Activated CD8-positive, alpha-beta memory T cell treated with anti-CD3 and anti-CD28 coated beads, Interleukin-2, amount 10 ng/mL, durations not matched to agents 7 days and 5 days (primary cell): Measurements from ENCODE around the gene MUC2. TPM values are rescaled to one million over a fixed set of nuclear protein-coding genes. Genes with fewer than 3 reads are reported as not detected.

Experiments
- ATAC-seq: fragments of 150-1000 bp; cut with Tn5 transposase; one replicate; pipeline ENCODE4 v1.10.0; 2021; ENCODE audit warnings: moderate library complexity
- CTCF ChIA-PET: fragments of 350-600 bp; sonication (Branson Sonifier 250); formaldehyde crosslinking; loops from one replicate; lab custom pipeline; 2021; ENCODE audit warnings: antibody characterized with exemption; lab: Charles Lee
- DNase-seq: peaks from one replicate; pipeline ENCODE4 v3.0.0-alpha.2; 2020
- H3K27ac Mint-ChIP-seq: one replicate; pipeline ENCODE4 v1.8.0; 2021; ENCODE audit warnings: mild to moderate bottlenecking, mixed read lengths
- H3K27me3 Mint-ChIP-seq: one replicate; pipeline ENCODE4 v1.8.0; 2021; ENCODE audit warnings: mixed read lengths
- H3K36me3 Mint-ChIP-seq: one replicate; pipeline ENCODE4 v1.8.0; 2021; ENCODE audit warnings: mild to moderate bottlenecking, mixed read lengths
- H3K4me1 Mint-ChIP-seq: one replicate; pipeline ENCODE4 v1.8.0; 2021; ENCODE audit warnings: mixed read lengths
- H3K4me3 Mint-ChIP-seq: one replicate; pipeline ENCODE4 v1.8.0; 2021; ENCODE audit warnings: mild to moderate bottlenecking, moderate library complexity, mixed read lengths
- H3K9me3 Mint-ChIP-seq: one replicate; pipeline ENCODE4 v1.8.0; 2022; ENCODE audit warnings: low read depth, mixed read lengths
- total RNA-seq, 2 experiments: library from RNA; stranded (reverse); gene quantifications; one replicate each; pipeline ENCODE4 v1.2.3, GENCODE V29; 2021

Gene MUC2
- total RNA-seq = not detected

DNA sequence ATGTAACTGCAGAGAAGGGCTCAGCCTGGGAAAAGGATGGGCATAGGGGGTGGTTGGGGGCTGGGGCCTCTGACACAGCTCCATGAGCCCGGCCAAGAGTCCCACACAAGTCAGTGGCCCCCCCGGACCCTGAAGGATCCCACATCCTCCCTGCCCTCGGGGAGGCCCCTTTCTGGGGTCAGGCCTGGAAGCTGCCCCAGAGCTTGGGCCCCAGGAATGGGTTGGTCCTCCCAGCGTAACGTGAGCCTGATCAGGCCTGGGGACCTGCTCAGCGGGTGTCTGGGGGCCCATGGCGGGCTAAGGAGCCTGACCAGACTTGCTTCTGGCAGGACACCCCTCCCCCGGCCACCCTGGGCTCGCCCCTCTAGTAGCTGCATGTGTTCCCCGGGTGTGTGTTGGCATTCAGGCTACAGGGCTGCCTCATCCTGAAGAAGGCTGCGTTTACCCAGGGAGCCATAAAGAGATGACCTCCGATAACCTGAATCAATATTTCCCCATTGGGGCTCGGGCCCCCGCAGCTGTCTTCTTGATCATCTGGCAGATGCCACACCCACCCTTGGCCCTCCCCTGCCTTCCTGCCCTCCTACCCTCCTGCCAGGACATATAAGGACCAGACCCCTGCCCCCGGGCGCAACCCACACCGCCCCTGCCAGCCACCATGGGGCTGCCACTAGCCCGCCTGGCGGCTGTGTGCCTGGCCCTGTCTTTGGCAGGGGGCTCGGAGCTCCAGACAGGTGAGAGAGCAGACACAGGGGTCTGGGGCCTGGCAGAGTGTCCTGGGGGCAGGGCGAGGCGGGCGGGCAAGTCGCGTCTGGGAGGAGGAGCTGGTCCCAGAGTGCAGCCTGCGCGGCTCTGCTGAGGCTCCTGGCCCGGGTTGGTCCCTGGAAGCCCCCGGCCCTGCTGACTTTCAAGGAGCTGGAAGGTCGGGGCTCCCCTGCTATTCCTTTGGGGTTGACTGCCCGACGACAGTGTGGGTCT lies at the start of gene MUC2:
Gene MUC2, plus strand, starts transcription at position 631 of the 978 bp plus-strand sequence.
- DNase-seq = no peak
- Mint-ChIP-seq H3K36me3 (no peaks in the 10 kb centered on the region), H3K4me3 (no peak within 1 kb of the TSS), H3K27me3 (no peaks in the 10 kb centered on the region), H3K9me3 (no peaks in the 10 kb centered on the region), H3K4me1 (no peaks in the 10 kb centered on the region), H3K27ac (no peak within 1 kb of the TSS)
- ATAC-seq = no peak
- CTCF ChIA-PET = no interaction called here

DNA sequence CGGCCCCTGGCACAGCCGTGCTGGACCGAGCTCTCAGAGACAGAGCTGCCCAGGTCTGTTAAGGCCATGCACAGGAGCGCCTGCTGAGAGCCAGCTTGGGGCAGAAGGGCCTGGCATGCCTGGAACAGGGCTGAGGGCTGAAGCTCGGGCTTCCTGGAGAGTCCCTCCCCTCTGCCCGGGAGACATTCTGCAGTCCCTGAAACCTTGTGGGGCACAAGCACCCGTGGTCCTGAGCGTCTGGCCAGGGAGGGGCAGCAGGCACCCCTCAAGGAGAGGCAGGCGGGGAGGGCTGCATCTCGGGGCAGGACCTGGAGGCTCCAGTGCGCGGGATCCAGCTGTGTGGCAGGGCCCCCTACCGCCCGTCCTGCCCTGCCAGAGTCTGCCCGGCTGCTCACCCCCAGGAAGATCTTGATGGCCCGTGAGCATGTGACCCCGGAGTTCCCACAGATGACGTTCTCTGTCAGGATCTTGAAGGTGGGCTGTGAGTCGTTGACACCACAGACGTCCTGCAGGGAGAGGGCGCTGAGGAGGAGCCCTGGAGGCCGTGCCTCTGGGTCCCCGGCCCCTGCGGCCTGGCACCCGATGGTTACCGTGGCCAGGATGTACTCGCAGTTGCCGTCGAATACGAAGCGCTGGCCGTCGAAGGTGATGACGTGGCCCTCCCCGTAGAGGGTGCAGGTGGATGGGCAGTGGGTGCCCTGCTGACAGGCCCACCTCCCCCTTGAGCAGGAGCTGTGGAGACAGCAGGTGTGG lies 49.1 kb upstream of the MUC2 start:
- Mint-ChIP-seq H3K9me3 (no peaks in the 10 kb centered on the region), H3K27me3 (no peaks in the 10 kb centered on the region), H3K36me3 (no peaks in the 10 kb centered on the region), H3K27ac (no peak overlapping the region), H3K4me3 (no peak overlapping the region), H3K4me1 (no peaks in the 10 kb centered on the region)
- DNase-seq (no peak), ATAC-seq (no peak)
- CTCF ChIA-PET = no interaction called here

- no peaks in the 10 kb centered on the region for H3K4me1 Mint-ChIP-seq
- no peaks in the 10 kb centered on the region for H3K9me3 Mint-ChIP-seq
- H3K27ac Mint-ChIP-seq = no peak overlapping the region
- CTCF ChIA-PET = no interaction called here
- H3K27me3 Mint-ChIP-seq = no peaks in the 10 kb centered on the region
- H3K36me3 Mint-ChIP-seq = no peaks in the 10 kb centered on the region
- ATAC-seq (no peak), DNase-seq (no peak)
- H3K4me3 Mint-ChIP-seq = no peak overlapping the region
These were observed 48.6 kb upstream of the MUC2 start for GRCh38 chr11:1026163-1026450.

GRCh38 chr11:1026641-1027482 lies 47.8 kb upstream of the MUC2 start:
- CTCF ChIA-PET = no interaction called here
- H3K27me3 Mint-ChIP-seq = no peaks in the 10 kb centered on the region

GRCh38 chr11:1027483-1028290 lies 47.0 kb upstream of the MUC2 start:
- Mint-ChIP-seq H3K4me3 (no peak overlapping the region), H3K27ac (no peak overlapping the region), H3K27me3 (no peaks in the 10 kb centered on the region), H3K9me3 (peaks cover 5% of the 10 kb centered on the region), H3K36me3 (no peaks in the 10 kb centered on the region), H3K4me1 (no peaks in the 10 kb centered on the region)
- CTCF ChIA-PET = no interaction called here
- ATAC-seq (no peak), DNase-seq (no peak)

More at GRCh38 chr11:1026641-1027482, 47.8 kb upstream of the MUC2 start:
- no peaks in the 10 kb centered on the region for H3K9me3 Mint-ChIP-seq
- no peaks in the 10 kb centered on the region for H3K36me3 Mint-ChIP-seq
- no peak overlapping the region for H3K27ac Mint-ChIP-seq
- DNase-seq (no peak), ATAC-seq (no peak)
- H3K4me1 Mint-ChIP-seq = no peaks in the 10 kb centered on the region
- H3K4me3 Mint-ChIP-seq = no peak overlapping the region

DNA sequence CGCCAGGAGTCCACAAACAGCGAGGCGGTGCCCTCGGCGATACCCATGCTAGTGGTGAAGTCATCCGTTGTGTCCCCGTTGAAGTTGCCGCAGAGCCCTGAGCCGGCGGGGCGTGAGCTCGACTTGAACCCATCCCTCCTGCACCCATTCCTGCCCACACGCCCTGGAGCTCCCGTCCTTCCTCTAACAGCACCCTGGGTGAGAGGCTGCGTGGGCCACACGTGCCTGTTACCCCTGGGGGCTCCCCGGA lies 46.5 kb upstream of the MUC2 start:
- Mint-ChIP-seq H3K4me1 (no peaks in the 10 kb centered on the region), H3K4me3 (no peak overlapping the region), H3K9me3 (peaks cover 5% of the 10 kb centered on the region), H3K36me3 (no peaks in the 10 kb centered on the region), H3K27me3 (no peaks in the 10 kb centered on the region), H3K27ac (no peak overlapping the region)
- CTCF ChIA-PET = no interaction called here
- ATAC-seq (no peak), DNase-seq (no peak)

DNA sequence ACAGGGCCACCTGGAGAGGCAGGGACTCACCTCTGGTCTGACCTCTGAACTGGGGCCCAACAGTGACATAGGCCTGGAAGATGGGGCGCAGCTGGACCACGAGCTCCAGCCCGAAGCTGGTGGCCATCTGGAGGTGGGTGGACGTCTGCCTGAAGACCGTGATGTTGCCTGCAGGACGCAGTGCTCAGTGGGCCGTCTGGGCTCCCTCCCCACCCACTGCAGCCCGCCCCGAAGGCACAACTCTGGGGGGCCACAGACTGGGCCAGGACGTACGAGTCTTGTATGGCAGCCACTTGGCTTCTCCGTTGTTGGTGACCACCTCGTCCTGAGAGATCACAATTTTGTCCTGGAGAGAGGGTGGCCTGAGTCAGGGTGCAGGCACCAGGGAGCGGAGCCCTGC lies 46.1 kb upstream of the MUC2 start:
- CTCF ChIA-PET = no interaction called here
- Mint-ChIP-seq H3K36me3 (no peaks in the 10 kb centered on the region), H3K27ac (no peak overlapping the region), H3K4me1 (no peaks in the 10 kb centered on the region), H3K27me3 (no peaks in the 10 kb centered on the region), H3K4me3 (no peak overlapping the region), H3K9me3 (peaks cover 5% of the 10 kb centered on the region)
- DNase-seq = no peak
- ATAC-seq = no peak

GRCh38 chr11:1029051-1029450 lies 45.6 kb upstream of the MUC2 start:
- H3K36me3 Mint-ChIP-seq = no peaks in the 10 kb centered on the region
- H3K9me3 Mint-ChIP-seq = peaks cover 5% of the 10 kb centered on the region
- CTCF ChIA-PET = no interaction called here
- H3K27ac Mint-ChIP-seq = no peak overlapping the region
- no peaks in the 10 kb centered on the region for H3K4me1 Mint-ChIP-seq
- no peak for ATAC-seq
- no peak for DNase-seq
- H3K4me3 Mint-ChIP-seq = no peak overlapping the region
- no peaks in the 10 kb centered on the region for H3K27me3 Mint-ChIP-seq

GRCh38 chr11:1029654-1030053 lies 45.0 kb upstream of the MUC2 start:
- Mint-ChIP-seq H3K4me3 (no peak overlapping the region), H3K27me3 (no peaks in the 10 kb centered on the region), H3K36me3 (no peaks in the 10 kb centered on the region), H3K4me1 (no peaks in the 10 kb centered on the region), H3K9me3 (peaks cover 5% of the 10 kb centered on the region), H3K27ac (no peak overlapping the region)
- CTCF ChIA-PET = no interaction called here
- ATAC-seq (no peak), DNase-seq (no peak)

- ATAC-seq (no peak), DNase-seq (no peak)
- Mint-ChIP-seq H3K27ac (no peak overlapping the region), H3K27me3 (no peaks in the 10 kb centered on the region), H3K9me3 (peaks cover 5% of the 10 kb centered on the region), H3K4me1 (no peaks in the 10 kb centered on the region), H3K4me3 (no peak overlapping the region), H3K36me3 (no peaks in the 10 kb centered on the region)
- CTCF ChIA-PET = no interaction called here
These were observed 44.6 kb upstream of the MUC2 start for GRCh38 chr11:1030086-1030485.

- Mint-ChIP-seq H3K36me3 (no peaks in the 10 kb centered on the region), H3K4me3 (no peak overlapping the region), H3K27ac (no peak overlapping the region), H3K27me3 (no peaks in the 10 kb centered on the region), H3K9me3 (peaks cover 5% of the 10 kb centered on the region), H3K4me1 (no peaks in the 10 kb centered on the region)
- DNase-seq (no peak), ATAC-seq (no peak)
- CTCF ChIA-PET = no interaction called here
These were observed 44.1 kb upstream of the MUC2 start for GRCh38 chr11:1030556-1030955.

DNA sequence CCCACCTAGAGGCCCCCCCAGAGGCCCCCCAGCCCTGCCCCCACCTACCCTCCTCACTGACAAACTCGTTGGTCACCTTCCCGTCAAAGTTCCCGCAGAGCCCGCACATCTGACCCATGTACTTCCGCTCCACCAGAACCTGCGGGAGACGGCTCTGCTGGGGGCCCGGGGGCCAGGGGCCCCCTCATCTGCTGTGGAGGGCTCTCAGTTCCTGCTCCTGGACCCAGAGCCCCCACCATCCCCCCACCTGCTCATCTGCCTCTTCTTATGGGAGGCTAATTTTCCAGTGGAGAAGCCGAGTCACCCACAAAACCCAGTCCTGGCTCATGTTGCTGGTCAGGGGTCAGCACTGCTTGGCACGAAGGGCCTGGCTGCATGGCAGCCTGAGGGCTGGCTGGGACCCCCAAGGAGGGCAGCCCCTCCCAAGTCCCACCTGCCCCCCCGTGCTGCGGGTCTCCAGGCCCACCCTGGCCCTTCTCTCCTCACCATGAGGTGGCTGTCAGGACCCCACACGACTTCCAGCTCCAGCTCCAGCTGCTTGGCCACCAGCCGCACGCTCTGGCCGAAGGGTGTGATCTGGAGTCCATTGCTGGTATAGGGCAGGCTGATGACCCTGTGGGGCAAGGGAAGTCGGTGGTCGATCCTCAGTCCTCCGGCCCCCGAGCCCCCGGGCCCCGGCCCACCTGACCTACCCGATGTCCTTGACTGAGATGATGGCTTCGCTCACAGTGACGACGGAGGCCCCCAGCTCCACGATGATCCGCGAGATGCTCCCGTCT lies 43.4 kb upstream of the MUC2 start:
- ATAC-seq = no peak
- CTCF ChIA-PET = no interaction called here
- Mint-ChIP-seq H3K4me3 (no peak overlapping the region), H3K36me3 (no peaks in the 10 kb centered on the region), H3K9me3 (peaks cover 5% of the 10 kb centered on the region), H3K4me1 (no peaks in the 10 kb centered on the region), H3K27ac (no peak overlapping the region), H3K27me3 (no peaks in the 10 kb centered on the region)
- DNase-seq = no peak
